ENCODE data around the gene SLC35G1.

GRCh38 chr10:93941606-93942005, 47.8 kb downstream of the SLC35G1 start:
- TF ChIP-seq, protein P1, sequence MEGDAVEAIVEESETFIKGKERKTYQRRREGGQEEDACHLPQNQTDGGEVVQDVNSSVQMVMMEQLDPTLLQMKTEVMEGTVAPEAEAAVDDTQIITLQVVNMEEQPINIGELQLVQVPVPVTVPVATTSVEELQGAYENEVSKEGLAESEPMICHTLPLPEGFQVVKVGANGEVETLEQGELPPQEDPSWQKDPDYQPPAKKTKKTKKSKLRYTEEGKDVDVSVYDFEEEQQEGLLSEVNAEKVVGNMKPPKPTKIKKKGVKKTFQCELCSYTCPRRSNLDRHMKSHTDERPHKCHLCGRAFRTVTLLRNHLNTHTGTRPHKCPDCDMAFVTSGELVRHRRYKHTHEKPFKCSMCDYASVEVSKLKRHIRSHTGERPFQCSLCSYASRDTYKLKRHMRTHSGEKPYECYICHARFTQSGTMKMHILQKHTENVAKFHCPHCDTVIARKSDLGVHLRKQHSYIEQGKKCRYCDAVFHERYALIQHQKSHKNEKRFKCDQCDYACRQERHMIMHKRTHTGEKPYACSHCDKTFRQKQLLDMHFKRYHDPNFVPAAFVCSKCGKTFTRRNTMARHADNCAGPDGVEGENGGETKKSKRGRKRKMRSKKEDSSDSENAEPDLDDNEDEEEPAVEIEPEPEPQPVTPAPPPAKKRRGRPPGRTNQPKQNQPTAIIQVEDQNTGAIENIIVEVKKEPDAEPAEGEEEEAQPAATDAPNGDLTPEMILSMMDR (IDR thresholded peaks at IDR 0.05; ENCODE audit: low read length) = no peak
- TF ChIP-seq EZH2 (IDR thresholded peaks at IDR 0.05; ENCODE audit: borderline replicate concordance, low read length) = no peak

Measured in OCI-LY1 (cell line).